Activated effector memory CD4-positive, alpha-beta T cell treated with anti-CD3 and anti-CD28 coated beads, Interleukin-2, amount 50 U/mL, for 16 hours (primary cell): ENCODE data around the gene BET1L.
"Not testable (repeated sequence)": the region's sequence is repeated elsewhere in the genome, so short reads cannot be mapped to it uniquely, and the experiment has no call there.

Experiments
- DNase-seq: peaks from one replicate; pipeline ENCODE4 v3.0.0-alpha.2; 2020

BET1L gene

GRCh38 chr11:227824-228379 is 20.7 kb upstream of the BET1L start:
- DNase-seq = peak; percentile 22

DNA sequence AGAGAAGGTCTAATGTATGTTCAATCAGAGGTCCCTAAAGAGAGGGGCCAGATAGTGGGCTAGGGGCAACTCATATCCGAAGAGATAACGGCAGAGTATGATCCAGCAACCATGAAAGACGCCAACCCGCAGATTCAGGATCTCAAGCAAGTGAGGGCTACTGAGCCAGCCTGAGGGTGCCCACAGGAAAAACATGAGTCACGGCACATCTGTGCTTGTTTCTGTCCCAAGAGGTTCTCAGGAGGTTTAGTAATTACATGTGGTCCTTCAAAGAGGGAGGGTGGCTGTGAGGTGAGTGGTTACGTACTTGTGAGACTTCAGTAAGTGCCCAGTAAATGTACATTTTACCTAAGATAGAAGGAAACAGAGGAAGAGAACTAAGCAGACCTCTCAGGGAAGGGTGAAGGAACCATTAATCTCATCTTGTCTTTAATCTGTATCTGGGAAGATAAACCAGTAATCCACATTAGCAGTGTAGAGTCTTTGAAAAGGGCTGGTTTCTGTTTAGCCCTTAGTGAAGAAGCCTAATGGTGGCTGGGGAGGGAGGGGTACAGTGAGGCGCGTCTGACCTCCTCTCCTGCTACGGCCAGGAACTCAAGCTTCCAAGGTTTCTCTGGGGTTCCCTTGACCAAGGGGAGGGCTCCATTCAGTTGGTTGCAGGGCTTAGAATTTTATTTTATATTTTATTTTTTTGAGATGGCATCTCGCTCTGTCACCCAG is 18.7 kb upstream of the BET1L start:
- DNase-seq = peak; percentile 59

- DNase-seq = peak; percentile 25
Observed at GRCh38 chr11:224424-224823, 17.2 kb upstream of the BET1L start.

DNA sequence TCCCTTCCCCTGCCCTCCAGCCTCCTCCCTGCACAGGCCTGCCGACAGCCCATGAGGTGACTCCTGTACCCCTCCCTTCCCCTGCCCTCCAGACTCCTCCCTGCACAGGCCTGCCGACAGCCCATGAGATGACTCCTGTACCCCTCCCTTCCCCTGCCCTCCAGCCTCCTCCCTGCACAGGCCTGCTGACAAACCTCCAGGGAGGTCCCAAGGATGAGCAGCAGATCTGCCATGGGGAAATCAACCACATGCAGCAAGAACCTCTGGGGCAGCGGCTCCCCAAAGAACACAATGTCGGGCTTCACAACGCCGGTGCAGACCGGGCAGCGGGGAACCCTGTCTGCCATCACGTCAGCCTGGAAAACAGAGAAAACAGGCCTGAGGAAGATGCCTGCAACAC is 16.7 kb upstream of the BET1L start:
- peak; percentile 47 for DNase-seq

GRCh38 chr11:223026-223789 is 16.0 kb upstream of the BET1L start:
- peak; percentile 31 for DNase-seq

GRCh38 chr11:221998-222789 is 15.0 kb upstream of the BET1L start:
- DNase-seq = peak; percentile 58

DNA sequence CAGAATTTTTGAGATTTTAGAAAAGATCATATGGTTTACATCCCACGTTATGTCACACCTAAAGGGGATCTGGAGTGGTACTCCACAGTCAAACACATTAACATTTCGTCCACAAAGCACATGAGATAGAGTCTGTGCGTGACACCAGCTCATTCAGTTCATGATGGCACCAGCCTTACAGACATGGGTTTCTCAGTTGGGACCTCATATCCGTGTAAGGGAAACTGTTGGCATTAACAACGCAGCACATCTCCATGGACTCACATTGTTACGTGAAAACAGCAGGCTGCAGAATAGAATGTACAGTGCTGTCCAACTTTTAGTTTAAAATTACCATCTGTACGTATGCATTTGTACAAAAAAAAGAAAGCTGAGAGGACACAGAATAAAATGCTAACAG is 14.3 kb upstream of the BET1L start:
- peak; percentile 12 for DNase-seq

DNA sequence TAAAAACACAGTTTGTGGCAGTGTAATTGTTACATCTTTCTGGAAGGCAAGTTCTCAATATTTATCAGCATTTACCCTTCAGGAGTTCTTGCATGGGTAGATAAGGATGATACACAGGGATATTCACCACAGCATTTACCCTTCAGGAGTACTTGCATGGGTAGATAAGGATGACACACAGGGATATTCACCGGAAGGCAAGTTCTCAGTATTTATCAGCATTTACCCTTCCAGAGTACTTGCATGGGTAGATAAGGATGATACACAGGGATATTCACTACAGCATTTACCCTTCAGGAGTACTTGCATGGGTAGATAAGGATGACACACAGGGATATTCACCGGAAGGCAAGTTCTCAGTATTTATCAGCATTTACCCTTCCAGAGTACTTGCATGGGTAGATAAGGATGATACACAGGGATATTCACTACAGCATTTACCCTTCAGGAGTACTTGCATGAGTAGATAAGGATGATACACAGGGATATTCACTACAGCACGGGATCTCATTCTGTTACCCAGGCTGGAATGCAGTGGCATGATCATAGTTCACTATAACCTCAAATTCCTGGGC is 13.5 kb upstream of the BET1L start:
- DNase-seq = not testable (repeated sequence)

DNA sequence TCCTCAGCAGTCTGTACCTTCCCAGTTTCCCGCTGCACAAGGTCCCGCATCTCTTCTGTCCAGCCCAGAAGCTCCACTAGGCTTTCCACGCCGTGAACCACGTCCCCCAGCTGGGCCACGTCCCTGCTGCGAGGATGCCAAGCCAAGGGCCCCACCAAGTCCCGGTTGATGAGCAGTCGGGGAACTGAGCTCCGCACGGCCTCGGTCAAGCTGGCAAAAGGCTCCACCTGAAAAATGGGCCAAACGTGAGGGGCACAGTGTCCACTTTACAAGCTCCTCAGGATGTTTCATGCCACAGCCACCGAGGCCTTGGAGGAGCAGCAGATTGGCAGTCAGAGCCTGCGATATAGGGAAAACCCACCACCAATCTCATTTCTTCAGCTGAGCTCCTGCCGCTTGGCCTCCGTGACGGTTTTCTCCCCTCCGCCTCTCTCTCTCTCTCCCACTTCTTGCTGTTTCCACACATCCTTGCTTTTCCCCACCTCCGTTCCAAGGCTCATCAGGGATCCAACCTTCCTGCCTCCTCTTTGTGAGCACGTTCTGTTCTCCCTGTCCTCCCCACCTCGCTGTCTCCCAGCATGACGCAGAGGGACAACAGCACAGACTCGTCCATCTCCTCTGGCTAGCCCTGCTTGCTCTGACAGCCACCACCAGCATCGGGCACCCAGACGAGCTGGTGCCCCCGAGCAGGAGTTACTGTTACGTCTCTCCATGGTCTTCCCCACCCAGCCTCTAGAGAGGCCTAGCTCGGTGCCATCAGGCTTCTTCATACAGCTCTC is 11.8 kb upstream of the BET1L start:
- DNase-seq = peak; percentile 53

DNA sequence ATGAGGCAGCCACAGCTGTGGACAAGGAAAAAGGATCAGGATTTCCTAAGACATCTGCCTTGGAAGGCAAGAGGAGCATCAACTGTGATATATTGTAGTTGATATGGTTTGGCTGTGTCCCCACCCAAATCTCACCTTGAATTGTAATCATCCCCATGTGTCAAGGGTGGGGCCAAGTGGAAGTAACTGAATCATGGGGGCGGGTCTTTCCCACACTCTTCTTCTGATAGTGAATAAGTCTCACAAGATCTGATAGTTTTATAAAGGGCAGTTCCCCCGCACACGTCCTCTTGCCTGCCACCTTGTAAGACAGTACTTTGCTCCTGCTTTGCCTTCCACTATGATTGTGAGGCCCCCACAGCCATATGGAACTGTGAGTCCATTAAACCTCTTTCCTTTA is 10.5 kb upstream of the BET1L start:
- DNase-seq = peak; percentile 47

GRCh38 chr11:216081-216974 is 9.1 kb upstream of the BET1L start:
- DNase-seq = peak; percentile 50

DNA sequence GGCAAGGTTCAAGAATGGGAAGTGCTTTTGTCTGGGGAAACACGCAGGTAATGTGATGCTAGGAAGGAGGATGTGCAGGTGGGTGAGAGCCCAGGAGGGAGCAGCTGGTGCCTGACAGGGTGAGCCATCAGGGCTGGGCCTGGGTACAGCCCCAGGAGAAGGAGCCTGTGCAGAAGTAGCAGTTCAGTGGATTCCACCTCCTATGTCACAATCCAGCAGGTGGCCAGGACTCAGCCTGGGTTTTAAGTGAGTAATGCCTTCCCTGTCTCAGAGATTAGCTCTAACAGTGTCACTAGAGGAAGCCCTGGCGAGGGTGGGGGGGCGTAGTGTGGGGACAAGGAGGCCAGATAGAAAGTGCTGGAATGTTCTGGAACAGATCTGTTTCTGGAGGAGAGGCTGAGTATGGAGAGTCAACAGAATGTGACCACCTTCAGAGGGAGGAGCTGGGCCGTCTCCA is 8.4 kb upstream of the BET1L start:
- DNase-seq = peak; percentile 61

DNA sequence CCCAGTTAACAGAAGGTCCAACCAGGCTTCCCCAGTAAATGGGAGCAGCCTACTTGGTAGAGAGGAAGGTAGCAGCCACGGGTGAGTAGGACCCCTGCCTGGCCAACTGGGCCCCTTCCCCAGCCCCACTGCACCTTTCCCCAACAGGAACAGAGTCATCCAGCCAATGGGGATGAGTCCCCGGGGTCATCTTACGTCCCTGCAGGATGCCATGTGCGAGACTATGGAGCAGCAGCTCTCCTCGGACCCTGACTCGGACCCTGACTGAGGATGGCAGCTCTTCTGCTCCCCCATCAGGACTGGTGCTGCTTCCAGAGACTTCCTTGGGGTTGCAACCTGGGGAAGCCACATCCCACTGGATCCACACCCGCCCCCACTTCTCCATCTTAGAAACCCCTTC is 6.9 kb upstream of the BET1L start:
- peak; percentile 51 for DNase-seq

DNA sequence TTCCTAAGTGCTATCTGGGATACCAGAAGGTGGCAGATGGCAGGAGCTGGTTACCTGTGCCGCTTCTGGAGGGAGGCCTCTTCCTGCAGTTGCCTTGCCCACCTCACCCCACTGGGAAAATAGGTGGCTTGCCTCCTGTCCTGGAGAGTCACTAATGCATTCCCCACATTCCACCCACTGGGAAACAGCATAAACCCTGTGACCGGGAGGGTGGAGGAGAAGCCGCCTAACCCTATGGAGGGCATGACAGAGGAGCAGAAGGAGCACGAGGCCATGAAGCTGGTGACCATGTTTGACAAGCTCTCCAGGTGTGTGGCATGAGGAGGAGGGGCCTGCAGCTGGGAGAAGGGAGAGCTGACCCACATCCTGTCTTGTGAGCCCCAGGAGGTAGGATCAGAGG is 5.9 kb upstream of the BET1L start:
- DNase-seq = peak; percentile 54

- DNase-seq = no peak
Observed at GRCh38 chr11:212150-213100, 5.2 kb upstream of the BET1L start.

- no peak for DNase-seq
Observed at GRCh38 chr11:211741-212140, 4.5 kb upstream of the BET1L start.

GRCh38 chr11:211295-211694 is 4.1 kb upstream of the BET1L start:
- DNase-seq = peak; percentile 38

DNA sequence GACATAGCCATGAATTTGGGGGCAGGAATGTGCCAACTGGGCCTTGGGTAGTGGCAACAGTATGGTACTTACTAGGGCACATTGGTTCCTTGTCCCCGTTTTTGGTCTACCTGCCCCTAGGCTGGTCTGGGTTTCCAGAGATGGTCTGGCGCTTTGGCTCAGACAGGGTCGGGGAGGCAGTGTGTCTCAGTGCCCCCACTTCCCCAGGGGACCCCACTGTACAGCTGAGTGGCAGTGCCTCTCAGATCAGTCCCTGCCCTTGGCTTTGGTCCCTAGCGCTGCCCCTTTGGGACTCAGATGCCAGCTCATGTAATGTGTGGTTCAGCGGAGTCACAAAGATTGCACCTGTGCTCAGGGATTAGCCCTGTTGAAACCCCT is 3.6 kb upstream of the BET1L start:
- peak; percentile 59 for DNase-seq

- peak; percentile 37 for DNase-seq
Observed at GRCh38 chr11:210122-210802, 3.1 kb upstream of the BET1L start.
